ENCODE data around the gene JOSD2.
A peak's percentile ranks its signal among the peaks of the same experiment; 100 is the strongest.

Gene JOSD2

DNA sequence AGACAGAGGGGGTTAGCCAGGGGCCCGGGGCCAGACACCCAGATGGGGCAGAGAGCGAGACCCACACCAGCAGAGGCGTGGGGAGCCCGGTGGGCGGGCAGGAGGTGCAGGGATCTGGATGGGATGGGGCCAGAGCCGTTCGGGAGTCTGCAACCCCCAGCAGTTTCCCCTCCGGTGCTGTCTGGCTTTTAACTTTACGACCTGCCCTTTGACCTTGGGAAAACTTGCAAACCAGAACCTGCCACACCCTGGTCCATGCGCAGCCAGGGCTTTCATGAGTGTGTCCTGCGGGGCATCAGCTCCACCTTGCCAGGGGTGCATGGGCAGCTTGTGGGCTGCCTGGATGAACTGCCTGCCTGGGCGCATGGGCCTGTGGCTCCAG lies 9.8 kb downstream of the JOSD2 start:
- TF ChIP-seq, protein P1, sequence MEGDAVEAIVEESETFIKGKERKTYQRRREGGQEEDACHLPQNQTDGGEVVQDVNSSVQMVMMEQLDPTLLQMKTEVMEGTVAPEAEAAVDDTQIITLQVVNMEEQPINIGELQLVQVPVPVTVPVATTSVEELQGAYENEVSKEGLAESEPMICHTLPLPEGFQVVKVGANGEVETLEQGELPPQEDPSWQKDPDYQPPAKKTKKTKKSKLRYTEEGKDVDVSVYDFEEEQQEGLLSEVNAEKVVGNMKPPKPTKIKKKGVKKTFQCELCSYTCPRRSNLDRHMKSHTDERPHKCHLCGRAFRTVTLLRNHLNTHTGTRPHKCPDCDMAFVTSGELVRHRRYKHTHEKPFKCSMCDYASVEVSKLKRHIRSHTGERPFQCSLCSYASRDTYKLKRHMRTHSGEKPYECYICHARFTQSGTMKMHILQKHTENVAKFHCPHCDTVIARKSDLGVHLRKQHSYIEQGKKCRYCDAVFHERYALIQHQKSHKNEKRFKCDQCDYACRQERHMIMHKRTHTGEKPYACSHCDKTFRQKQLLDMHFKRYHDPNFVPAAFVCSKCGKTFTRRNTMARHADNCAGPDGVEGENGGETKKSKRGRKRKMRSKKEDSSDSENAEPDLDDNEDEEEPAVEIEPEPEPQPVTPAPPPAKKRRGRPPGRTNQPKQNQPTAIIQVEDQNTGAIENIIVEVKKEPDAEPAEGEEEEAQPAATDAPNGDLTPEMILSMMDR (IDR thresholded peaks at IDR 0.05), result no peak

DNA sequence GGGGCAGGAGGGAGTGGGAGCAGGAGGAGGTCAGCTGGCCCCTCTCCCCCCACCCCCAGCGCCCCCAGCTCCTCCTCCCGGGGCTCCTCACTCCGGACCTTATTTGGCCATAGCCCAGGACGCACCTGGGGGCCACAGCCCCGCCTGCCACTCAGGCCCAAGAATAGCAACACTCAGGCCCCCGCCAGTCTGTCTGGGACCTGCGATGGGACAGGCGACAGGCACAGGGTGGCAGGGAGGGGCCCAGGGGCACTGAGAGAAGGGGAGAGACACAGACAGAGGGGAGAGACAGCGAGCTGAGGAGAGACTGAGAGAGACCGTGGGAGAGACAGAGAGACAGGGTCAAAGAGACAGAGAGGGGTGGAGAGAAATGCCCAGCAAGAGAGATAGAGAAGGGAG lies 10.2 kb downstream of the JOSD2 start:
- TF ChIP-seq, protein P1 (IDR thresholded peaks at IDR 0.05), result no peak

DNA sequence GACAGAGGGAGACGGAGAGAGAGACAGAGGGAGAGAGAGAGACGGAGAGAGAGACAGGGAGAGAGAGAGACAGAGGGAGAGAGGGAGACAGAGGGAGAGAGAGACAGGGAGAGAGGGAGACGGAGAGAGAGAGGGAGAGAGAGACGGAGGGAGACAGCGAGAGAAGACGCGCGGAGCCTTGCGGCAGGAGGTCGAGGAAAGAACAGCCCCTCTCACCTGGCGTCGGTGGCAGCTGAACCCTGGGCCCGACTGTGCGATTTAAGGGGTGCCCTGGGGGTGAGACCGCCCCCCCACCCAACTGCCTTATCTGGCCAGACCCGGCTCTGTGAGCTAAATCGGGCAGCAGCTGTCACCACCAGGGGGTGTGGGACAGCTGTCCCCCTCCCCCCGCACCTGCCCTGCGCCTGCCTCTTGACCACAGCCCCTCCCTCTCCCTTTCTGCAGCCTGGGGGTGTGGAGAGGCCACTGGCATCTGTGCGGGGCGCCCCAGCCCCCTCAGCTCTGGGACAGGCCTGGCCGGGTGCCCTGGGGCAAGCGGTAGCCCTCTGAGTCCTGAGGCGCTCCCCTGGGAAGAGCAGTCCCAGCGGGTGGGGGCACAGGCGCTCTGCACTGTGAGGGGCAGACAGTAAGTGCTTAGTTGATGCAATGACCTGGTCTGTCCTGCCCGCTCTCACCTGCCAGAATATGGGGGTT lies 10.8 kb downstream of the JOSD2 start:
- TF ChIP-seq, protein P1 (IDR thresholded peaks at IDR 0.05), result peak; percentile 29; the same call in 1 of the 2 replicates

DNA sequence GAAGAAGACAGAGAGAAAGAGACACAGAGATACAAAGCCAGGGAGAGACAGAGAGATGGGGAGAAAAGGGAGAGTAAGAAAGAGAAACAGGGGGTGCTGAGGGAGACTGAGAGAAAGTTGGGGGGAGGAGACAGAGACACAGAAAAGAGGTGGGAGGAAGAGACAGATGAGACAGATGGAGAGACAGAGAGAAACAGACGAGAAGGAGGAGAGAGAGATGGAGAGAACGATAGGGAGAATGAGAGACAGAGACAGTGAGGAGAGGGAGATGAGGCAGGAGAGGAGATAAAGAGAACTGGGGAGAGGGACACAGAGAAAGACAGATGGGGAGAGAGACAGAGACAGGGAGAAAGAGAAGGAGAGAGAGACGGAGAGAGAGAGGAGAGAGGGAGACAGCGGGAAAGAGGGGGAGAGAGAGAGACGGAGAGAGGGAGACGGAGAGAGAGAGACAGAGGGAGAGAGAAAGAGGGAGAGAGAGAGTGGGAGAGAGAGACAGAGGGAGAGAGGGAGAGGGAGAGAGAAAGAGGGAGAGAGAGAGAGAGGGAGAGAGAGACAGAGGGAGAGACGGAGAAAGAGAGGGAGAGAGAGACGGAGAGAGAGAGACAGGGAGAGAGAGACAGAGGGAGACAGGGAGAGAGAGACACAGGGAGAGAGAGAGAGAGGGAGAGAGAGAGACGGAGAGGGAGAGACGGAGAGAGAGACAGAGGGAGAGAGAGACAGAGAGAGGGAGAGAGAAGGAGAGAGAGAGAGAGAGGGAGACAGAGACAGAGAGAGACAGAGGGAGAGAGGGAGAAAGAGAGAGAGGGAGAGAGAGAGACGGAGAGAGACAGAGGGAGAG lies 12.6 kb downstream of the JOSD2 start:
- TF ChIP-seq, protein P1 (IDR thresholded peaks at IDR 0.05), result no peak

DNA sequence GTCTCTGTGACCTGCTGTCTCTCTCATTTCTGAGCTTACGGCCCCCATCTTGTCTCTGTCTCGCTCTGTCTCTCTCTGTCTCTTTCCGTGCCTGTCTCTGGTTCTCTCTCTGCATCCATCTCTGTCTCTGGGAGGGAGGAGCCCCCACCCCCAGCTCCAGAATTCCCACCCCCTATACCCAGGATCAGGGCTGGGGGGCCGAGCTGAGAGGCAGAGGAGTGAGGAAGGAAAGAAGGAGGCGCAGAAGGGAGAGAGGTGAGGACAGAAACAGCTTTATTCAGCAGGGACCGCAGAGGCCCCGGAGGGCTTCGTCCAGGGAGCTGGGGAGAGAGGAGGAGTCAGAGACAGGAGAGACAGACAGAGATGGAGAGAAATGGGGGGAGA lies 14.0 kb downstream of the JOSD2 start:
- TF ChIP-seq, protein P1 (IDR thresholded peaks at IDR 0.05), result no peak

DNA sequence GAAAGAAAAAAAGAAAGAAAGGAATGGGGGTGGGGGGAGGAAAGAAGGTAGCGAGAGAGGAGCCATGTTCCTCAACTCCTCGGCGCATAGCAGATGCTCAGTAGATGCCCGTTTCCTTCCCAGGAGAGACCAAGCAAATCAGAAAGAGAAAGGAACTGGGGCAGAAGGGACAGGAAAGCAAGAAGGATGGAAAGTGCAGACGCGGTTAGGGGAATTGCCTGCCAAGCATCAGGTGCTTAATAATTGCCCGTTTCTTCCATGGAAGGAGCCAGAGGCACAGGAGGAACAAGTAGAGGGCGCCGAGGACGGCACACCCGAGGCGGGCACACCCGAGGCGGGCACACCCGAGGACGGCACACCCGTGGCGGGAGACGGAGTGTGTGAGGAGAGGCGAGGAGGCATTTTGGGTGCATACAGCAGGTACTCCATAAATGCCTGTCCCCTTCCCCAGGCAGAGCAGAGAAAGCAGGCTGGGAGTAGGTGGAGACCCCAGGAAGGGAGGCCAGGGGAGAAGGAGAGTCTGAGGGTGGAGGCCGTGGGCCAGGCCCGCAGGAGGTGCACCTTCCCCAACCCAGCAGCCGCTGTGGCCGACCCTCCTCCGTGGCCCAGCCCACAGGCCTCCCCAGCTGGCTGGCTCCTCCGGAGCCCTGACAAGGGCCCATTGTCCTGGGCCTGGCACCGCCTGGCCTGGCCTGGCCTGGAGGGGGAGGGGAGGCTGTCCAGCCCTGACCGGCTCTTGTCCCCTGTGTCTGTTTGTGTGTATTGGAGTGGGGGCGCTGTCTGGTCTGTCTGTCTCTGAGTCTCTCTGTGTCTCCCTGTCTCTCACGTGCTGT lies 14.6 kb downstream of the JOSD2 start:
- TF ChIP-seq, protein P1 (IDR thresholded peaks at IDR 0.05), result no peak

DNA sequence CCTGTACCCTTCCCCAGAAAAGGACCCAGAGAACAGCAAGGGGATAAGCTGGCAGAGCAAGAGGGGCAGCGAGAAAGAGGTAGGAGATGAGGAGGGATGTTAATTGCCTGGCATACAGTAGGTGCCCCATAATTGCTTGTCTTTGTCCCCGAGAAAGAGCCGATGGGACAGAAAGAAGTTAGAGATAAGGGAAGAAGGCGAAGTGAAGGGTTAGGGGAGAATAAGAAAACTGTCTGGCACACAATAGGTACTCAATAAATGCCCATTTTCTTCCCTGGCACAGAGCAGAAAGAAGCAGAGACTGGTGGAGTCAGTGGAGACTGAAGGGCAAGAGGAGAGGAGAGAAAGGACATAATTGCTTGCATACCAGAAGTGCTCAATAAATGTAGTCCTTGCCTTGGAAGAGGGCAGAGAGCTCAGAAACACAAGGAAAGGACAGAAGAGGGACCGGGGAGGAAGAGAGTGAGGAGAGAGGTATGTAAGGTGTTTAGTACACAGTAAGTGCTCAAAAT lies 15.9 kb downstream of the JOSD2 start:
- TF ChIP-seq, protein P1 (IDR thresholded peaks at IDR 0.05), result no peak

Data from LNCAP (cell line).